ENCODE measurements around the gene SHE.

DNA sequence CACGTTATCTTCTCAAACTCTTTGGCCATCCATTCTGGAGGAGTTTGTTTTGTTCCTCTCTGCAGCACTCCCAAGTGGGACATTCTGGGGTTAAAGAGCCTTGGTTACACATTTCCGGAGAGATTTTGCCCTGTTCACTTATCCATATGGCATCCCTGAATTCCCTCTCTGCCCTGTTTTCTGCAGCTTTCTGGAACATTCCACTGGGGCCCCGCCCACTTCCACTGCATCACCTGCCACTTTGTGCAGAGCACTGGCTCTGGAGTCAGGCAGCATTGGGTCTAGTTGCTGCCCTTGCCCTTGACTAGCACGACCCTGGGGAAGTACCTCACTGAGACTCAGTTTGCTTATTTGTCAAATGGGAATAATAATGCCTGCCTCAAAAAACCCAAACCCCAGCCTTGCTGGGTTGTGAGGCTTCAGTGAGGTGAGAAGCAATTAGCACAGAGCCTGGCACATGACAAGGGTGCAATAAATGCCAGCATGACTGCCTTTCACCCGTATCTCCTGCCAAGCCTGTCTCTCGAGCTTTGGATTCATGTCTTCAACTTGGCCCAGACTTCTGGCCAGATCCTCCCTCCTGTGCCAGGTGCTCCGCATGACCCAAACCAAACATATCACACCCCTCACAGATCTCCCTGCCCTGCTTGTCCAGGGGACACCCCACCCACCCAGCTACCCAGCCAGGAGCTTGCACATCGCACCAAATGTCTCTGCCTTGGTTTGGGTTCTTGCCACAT is 58.8 kb downstream of the SHE start:
- TF ChIP-seq POLR2A (IDR thresholded peaks at IDR 0.05; ENCODE audit: control extremely low read depth in 1 of 2, low read depth in 2 of 2, low read length in 2 of 2) (no peak), EP300 (IDR thresholded peaks at IDR 0.05; ENCODE audit: borderline replicate concordance in 1 of 2, low read depth in 2 of 2, low read length in 2 of 2) (no peak), CTCF (IDR thresholded peaks at IDR 0.05; ENCODE audit: control extremely low read depth in 1 of 3, insufficient read depth in 1 of 3, low read depth in 1 of 3, low read length in 3 of 3) (no peak), EZH2 (IDR thresholded peaks at IDR 0.05; ENCODE audit: low read depth, low read length, severe bottlenecking) (no peak), RFX5 (IDR thresholded peaks at IDR 0.05; ENCODE audit: borderline replicate concordance, low read depth, low read length) (no peak), GTF2F1 (IDR thresholded peaks at IDR 0.05; ENCODE audit: borderline replicate concordance, low read depth, low read length) (no peak), BRCA1 (IDR thresholded peaks at IDR 0.05; ENCODE audit: low read depth, low read length) (no peak), RAD21 (IDR thresholded peaks at IDR 0.05 in 1 of 2, conservative IDR thresholded peaks at IDR 0.05 in 1 of 2; ENCODE audit: low read depth in 2 of 2, low read length in 2 of 2) (no peak), BACH1 (IDR thresholded peaks at IDR 0.05; ENCODE audit: low read length) (no peak), SP2 (IDR thresholded peaks at IDR 0.05; ENCODE audit: low read length) (no peak), CEBPB (IDR thresholded peaks at IDR 0.05; ENCODE audit: low read depth, low read length) (no peak)

Data from H1 (cell line).